NCI-H524 treated with DMSO at 0.1 percent for 48 hours (cell line): ENCODE data around the gene SOX10.
"Not testable (repeated sequence)": the region's sequence is repeated elsewhere in the genome, so short reads cannot be mapped to it uniquely, and the experiment has no call there.

Source experiments
- DNase-seq: peaks from one replicate; lab custom pipeline; 2025; lab: John Stamatoyannopoulos, UW

SOX10 gene

GRCh38 chr22:37985751-37986281 is 1.5 kb upstream of the SOX10 start:
- no peak for DNase-seq

DNA sequence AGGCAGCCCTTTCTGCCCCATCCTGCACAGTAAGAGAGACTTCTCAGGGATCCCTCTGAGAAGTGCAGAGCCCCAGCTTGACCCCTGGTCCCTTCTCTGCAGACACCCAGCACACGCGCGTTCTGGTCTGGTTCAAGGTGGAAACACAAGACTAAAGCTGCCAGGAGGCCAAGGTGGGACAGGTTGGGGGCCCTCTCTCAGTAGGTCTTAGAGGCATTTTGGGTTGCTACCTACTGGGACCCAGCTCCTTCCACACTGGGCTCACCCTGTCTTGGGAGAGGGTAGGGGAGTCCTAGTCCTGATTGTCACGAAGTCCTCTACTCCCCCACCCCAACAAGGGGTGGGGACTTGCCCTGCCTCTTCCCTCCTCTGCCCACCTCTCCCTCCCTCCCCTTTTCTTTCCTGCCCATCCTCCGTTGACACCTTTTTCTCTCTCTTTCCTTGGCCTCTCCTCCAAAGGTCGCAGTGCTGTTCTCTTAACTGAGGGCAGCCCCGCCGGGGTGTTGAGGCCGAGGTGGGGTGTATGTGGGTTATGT is 763 bp upstream of the SOX10 start:
- no peak for DNase-seq

- no peak for DNase-seq
These were observed 1.2 kb downstream of the SOX10 start for GRCh38 chr22:37982938-37983859.

GRCh38 chr22:37982151-37982785 is 2.1 kb downstream of the SOX10 start:
- DNase-seq = no peak

DNA sequence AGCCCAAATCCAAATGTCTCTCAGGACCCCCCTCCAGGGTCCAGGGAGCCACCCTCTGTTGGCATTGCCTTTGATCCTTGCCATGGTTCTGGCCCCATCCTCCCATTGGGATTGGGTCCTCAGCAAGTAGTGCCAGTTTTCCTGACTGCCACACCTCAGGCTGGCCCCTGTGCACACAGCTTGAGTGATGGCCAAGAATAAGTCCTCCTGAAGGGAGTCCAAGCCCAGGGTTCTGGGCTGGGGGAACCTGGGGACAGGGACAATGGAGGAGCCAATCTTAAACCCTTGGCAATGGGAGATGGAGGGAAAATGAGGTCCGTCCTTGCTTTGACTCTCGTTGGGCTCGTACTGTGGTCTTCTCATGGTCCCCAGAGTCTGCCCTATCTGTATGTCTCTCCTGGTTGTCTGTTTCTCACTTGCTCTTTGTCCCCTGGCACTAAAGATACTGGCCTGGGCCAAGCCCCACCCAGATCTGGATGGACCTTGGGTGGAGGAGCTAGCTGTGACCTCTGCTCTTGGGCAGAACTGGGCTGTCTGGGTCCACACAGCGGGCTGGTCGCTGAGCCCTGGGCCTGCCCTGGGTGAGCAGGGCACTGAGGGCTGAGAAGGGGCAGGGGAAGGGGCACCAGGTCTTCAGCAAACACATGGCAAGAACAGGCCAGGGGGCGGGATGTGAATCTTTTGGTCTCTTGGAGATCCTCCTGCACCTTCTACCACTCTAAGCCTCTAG is 2.9 kb downstream of the SOX10 start:
- DNase-seq = no peak

- DNase-seq = no peak
These were observed 4.6 kb downstream of the SOX10 start for GRCh38 chr22:37979782-37980181.

GRCh38 chr22:37976547-37976946 is 7.8 kb downstream of the SOX10 start:
- DNase-seq = no peak

GRCh38 chr22:37976022-37976421 is 8.3 kb downstream of the SOX10 start:
- DNase-seq = not testable (repeated sequence)

DNA sequence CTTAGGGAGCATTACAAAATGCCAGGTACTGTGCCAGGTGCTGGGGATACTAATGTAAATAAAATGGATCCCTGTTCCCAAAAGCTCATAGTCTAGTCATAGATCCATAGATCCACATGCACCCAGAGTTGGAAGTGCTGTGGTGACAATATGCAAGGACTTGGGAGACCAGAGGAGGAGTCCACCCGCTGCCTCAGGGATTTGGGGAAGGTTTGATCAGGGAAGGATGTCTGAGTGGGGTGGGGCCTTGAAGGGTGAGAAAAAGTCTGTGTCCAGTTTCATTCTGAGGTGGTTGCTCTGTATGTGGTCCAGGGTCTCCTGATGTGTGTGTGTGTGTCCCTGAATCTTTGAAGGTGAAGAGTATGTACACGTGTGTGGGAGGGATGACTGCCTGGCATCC is 9.2 kb downstream of the SOX10 start:
- no peak for DNase-seq

GRCh38 chr22:37973271-37974170 is 10.8 kb downstream of the SOX10 start:
- no peak for DNase-seq

GRCh38 chr22:37972527-37972926 is 11.8 kb downstream of the SOX10 start:
- no peak for DNase-seq

DNA sequence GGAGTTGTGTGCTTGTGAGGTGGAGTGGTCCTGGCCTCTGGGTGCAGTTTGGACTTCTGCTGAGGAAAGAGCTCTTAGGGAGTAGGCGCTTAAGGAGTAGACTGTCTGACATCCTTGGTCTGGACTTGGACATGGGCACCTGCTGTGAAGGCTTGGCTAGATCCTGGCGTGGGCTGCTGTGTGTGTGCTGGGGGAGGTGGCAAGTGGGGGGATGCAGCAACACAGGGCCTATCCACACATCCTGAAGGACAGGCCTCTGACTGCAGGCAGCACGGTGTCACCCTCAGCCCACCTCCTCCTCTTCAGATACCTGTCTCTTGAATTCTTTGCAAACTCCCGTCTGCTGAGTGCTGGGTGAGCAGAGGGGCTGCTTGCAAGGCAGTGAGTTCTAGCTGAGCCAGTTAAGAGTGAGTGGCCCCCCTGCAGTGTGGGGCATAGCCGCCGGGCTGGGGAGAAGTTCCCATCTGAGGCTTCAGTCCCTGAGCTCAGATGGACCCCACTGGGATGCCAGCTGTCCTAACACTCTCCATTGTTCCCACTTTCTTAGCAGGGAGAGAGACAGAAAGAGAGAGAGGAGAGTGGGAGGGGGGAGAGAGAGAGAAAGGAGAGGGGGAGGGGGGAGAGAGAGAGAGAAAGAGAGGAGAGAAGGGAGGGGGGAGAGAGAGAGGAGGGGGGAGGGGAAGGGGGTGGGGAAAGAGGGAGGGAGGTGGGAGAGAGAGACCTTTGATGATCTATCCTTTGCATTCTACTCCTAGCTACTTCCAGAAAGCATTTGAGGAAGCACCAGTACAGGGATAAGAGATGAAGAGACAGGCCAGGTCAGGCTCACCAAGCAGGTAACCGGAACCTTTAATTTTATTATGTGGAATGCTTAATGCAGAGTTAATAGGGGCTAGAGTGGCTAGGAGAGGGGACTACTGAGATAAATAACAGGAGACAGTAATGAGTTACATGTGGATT is 12.6 kb downstream of the SOX10 start:
- DNase-seq = peak; percentile 22

DNA sequence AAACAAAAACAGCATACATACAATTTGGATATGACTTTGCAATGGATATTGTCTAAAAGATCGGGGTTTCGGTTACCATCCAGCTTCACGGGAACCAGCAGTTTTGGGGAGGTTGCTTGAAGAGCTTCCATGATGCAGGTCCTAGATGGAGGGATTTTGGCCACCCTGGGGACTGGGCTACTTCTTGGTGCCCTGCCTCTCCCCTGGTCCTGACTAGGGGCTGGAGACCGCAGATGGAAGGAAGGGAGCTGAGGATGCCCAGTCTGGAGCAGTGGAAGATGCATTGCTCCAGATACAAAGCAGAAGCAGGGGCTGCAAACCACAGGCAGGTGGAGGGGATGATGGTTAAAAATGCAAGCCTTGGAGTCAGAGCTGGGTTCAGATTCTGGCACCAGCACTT is 13.5 kb downstream of the SOX10 start:
- DNase-seq = no peak

GRCh38 chr22:37968452-37969251 is 15.7 kb downstream of the SOX10 start:
- DNase-seq = no peak

GRCh38 chr22:37967637-37968451 is 16.5 kb downstream of the SOX10 start:
- DNase-seq = no peak

DNA sequence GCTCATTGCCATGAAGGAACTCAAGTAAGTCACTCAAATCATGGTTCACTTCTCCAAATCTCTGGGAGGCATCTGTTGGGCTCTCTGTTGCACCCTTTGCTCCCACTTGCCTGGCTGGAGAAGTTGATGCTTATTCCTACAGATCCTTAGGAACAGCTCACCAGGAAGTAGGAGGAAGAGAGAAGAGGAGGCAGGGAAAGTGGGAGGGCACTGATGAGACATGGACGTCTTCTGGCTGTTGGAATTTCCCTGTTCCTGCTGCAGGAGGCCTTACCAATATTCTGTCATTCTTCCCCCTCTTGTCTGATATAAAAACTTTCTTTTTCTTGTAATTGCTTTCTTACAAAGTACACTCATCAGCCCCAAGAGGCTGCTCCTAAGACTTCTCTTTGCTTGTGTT is 17.2 kb downstream of the SOX10 start:
- DNase-seq = no peak

DNA sequence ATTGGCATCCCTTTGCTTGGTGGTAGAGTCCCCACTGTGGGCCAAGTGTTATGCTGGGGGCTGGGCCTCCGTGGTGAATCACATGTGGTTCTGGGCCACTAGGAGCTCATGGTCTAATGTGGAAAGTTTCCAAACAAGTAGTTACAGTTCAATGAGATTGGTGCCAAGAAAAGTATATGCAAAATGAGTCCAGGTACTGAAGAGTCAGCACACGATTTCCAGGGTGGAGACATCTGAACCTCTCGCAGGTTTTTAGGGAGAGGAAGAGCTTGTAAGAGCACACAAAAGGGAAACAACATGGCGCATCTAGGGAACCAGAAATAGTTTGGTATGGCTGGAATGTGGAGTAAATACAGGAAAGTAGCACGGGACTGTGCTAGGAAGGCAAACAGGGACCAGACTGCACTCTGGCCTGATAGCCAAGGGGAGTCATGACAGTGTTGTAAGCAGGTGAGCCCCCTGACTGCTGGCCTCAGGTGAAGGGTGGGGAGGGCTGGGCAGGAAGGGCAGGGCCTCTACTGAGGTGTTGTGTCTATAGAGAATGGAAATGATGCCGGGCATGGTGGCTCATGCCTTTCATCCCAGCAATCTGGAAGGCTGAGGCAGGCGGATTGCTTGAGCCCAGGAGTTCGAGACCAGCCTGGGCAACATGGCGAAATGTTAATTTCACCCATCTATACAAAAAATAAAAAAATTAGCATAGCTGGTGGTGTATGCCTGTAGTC is 18.3 kb downstream of the SOX10 start:
- no peak for DNase-seq

GRCh38 chr22:37961062-37961461 is 23.3 kb downstream of the SOX10 start:
- no peak for DNase-seq
